ENCODE measurements around the gene THTPA. TPM values are rescaled to one million over a fixed set of nuclear protein-coding genes. Genes with fewer than 3 reads are reported as not detected.
A peak's percentile ranks its signal among the peaks of the same experiment; 100 is the strongest.
"Not testable (repeated sequence)": the region's sequence is repeated elsewhere in the genome, so short reads cannot be mapped to it uniquely, and the experiment has no call there.

THTPA gene
- total and polyA plus RNA-seq, 2 of the 13 experiments (the other 11 are each of a cell fraction or from before 2014, with no cell fraction given), result 7.4 to 8.7 TPM

DNA sequence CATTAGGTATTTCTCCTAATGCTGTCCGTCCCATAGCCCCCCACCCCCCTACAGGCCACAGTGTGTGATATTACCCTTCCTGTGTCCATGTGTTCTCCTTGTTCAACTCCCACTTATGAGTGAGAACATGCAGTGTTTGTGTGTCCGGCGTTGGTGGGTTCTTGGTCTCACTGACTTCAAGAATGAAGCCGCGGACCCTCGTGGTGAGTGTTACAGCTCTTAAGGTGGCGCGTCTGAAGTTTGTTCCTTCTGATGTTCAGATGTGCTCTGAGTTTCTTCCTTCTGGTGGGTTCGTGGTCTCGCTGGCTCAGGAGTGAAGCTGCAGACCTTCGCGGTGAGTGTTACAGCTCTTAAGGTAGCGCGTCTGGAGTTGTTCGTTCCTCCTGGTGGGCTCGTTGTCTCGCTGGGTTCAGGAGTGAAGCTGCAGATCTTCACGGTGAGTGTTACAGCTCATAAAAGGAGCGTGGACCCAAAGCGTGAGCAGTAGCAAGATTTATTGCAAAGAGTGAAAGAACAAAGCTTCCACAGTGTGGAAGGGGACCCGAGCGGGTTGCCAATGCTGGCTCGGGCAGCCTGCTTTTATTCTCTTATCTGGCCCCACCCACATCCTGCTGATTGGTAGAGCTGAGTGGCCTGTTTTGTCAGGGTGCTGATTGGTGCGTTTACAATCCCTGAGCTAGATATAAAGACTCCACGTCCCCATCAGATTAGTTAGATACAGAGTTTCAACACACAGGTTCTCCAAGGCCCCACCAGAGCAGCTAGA lies 27.9 kb downstream of the THTPA start (continued):
- TF ChIP-seq ZBTB2 (CRISPR knock-in tag; IDR thresholded peaks at IDR 0.05; ENCODE audit: low read depth), result peak; percentile 27; the same call in 1 of the 2 replicates
- peak; percentile 94; the same call in 1 of the 2 replicates for TF ChIP-seq ZNF556 (CRISPR knock-in tag; IDR thresholded peaks at IDR 0.05; ENCODE audit: borderline replicate concordance)
- TF ChIP-seq NFIC (IDR thresholded peaks at IDR 0.05; ENCODE audit: low read length), result peak; percentile 73; the same call in 1 of the 2 replicates
- peak; percentile 45 for TF ChIP-seq YY1 (IDR thresholded peaks at IDR 0.05; ENCODE audit: insufficient read depth, insufficient replicate concordance, low read depth, low read length)
- TF ChIP-seq RXRB (CRISPR knock-in tag; IDR thresholded peaks at IDR 0.05; ENCODE audit: borderline replicate concordance), result peak; percentile 69
- peak; percentile 99 for TF ChIP-seq HOXA7 (CRISPR knock-in tag; IDR thresholded peaks at IDR 0.05)
- TF ChIP-seq MAZ (IDR thresholded peaks at IDR 0.05; ENCODE audit: borderline replicate concordance, low read depth, low read length), result not testable (repeated sequence)
- TF ChIP-seq MAZ (CRISPR knock-in tag; IDR thresholded peaks at IDR 0.05; ENCODE audit: low read depth), result peak; percentile 10; the same call in 1 of the 2 replicates
- TF ChIP-seq ZNF503 (CRISPR knock-in tag; IDR thresholded peaks at IDR 0.05), result peak; percentile 64; the same call in 1 of the 2 replicates
- TF ChIP-seq ZNF547 (CRISPR knock-in tag; IDR thresholded peaks at IDR 0.05), result peak; percentile 93
- 0 out of 2 replicates have a peak, but pooled peaks have one; percentile 16 for TF ChIP-seq ZNF143 (CRISPR knock-in tag; IDR thresholded peaks at IDR 0.05)
- TF ChIP-seq REXO4 (CRISPR knock-in tag; IDR thresholded peaks at IDR 0.05; ENCODE audit: borderline replicate concordance), result peak; percentile 95; the same call in 1 of the 2 replicates
- TF ChIP-seq ZNF354B (CRISPR knock-in tag; IDR thresholded peaks at IDR 0.05), result peak; percentile 98
- TF ChIP-seq, protein P1, sequence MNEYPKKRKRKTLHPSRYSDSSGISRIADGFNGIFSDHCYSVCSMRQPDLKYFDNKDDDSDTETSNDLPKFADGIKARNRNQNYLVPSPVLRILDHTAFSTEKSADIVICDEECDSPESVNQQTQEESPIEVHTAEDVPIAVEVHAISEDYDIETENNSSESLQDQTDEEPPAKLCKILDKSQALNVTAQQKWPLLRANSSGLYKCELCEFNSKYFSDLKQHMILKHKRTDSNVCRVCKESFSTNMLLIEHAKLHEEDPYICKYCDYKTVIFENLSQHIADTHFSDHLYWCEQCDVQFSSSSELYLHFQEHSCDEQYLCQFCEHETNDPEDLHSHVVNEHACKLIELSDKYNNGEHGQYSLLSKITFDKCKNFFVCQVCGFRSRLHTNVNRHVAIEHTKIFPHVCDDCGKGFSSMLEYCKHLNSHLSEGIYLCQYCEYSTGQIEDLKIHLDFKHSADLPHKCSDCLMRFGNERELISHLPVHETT (CRISPR knock-in tag; conservative IDR thresholded peaks at IDR 0.05), result peak; percentile 85
- TF ChIP-seq ESRRA (CRISPR knock-in tag; IDR thresholded peaks at IDR 0.05; ENCODE audit: low read depth), result peak; percentile 86
- TF ChIP-seq JUND (CRISPR knock-in tag; IDR thresholded peaks at IDR 0.05), result peak; percentile 88
- peak; percentile 63; the same call in 1 of the 2 replicates for TF ChIP-seq TRIM24 (CRISPR knock-in tag; IDR thresholded peaks at IDR 0.05)
- TF ChIP-seq ZNF670 (CRISPR knock-in tag; IDR thresholded peaks at IDR 0.05; ENCODE audit: borderline replicate concordance), result peak; percentile 98
- peak; percentile 83 for TF ChIP-seq ZNF546 (CRISPR knock-in tag; conservative IDR thresholded peaks at IDR 0.05)
- TF ChIP-seq, protein P2, sequence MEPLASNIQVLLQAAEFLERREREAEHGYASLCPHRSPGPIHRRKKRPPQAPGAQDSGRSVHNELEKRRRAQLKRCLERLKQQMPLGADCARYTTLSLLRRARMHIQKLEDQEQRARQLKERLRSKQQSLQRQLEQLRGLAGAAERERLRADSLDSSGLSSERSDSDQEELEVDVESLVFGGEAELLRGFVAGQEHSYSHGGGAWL (CRISPR knock-in tag; IDR thresholded peaks at IDR 0.05), result peak; percentile 84; the same call in 1 of the 2 replicates
- TF ChIP-seq RARA (CRISPR knock-in tag; IDR thresholded peaks at IDR 0.05), result peak; percentile 66
- TF ChIP-seq SP4 (CRISPR knock-in tag; IDR thresholded peaks at IDR 0.05), result peak; percentile 92
- peak; percentile 83 for TF ChIP-seq ZNF317 (CRISPR knock-in tag; IDR thresholded peaks at IDR 0.05)
- peak; percentile 82; the same call in 1 of the 2 replicates for TF ChIP-seq BRD4 (CRISPR knock-in tag; IDR thresholded peaks at IDR 0.05)
- TF ChIP-seq SMYD3 (CRISPR knock-in tag; IDR thresholded peaks at IDR 0.05), result peak; percentile 99
- peak; percentile 93; the same call in 1 of the 2 replicates for TF ChIP-seq ETV6 (CRISPR knock-in tag; conservative IDR thresholded peaks at IDR 0.05)

Measured in HepG2 (cell line).